ENCODE results near the gene ADRB2.

DNA sequence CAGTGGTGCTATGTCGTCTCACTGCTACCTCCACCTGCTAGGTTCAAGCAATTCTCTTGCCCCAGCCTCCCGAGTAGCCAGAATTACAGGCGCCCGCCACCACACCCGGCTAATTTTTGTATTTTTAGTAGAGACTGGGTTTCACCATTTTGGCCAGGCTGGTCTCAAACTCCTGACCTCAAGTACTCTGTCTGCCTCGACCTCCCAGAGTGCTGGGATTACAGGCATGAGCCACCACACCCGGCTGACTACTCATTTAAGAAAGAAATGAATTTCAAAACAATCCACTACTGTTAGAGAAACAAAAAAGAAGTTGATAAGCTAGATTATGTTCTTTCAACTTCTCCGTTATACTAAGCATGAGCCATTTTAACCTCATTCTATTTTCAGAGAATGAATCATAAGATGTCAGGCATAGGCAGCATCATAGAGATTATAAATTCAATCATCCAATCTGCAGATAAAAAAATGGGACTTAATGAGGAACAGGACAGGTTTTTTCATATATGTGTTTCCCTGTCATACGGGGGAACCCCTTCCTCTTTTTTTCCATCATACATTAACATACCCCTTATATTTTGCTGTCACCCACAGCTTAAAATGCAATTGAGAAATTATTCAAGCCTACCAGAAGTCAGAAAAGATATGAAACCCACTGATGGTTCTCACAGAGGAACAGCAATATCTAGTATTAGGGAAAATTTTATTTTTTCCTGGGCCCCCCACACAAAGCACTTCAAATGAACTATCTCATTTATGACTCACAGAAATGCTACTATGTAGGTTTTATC lies 26.5 kb upstream of the ADRB2 start:
- TF ChIP-seq, protein P1, sequence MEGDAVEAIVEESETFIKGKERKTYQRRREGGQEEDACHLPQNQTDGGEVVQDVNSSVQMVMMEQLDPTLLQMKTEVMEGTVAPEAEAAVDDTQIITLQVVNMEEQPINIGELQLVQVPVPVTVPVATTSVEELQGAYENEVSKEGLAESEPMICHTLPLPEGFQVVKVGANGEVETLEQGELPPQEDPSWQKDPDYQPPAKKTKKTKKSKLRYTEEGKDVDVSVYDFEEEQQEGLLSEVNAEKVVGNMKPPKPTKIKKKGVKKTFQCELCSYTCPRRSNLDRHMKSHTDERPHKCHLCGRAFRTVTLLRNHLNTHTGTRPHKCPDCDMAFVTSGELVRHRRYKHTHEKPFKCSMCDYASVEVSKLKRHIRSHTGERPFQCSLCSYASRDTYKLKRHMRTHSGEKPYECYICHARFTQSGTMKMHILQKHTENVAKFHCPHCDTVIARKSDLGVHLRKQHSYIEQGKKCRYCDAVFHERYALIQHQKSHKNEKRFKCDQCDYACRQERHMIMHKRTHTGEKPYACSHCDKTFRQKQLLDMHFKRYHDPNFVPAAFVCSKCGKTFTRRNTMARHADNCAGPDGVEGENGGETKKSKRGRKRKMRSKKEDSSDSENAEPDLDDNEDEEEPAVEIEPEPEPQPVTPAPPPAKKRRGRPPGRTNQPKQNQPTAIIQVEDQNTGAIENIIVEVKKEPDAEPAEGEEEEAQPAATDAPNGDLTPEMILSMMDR (IDR thresholded peaks at IDR 0.05) = no peak
- no peak for TF ChIP-seq POLR2A (IDR thresholded peaks at IDR 0.05)

Data from heart left ventricle (tissue), 13 donors.